ENCODE data around the gene RERE.

- no peak for TF ChIP-seq SIN3A (IDR thresholded peaks at IDR 0.05; ENCODE audit: borderline replicate concordance, insufficient read depth, low read depth, low read length)
- no peak for TF ChIP-seq CTCF (IDR thresholded peaks at IDR 0.05)
- TF ChIP-seq REST (IDR thresholded peaks at IDR 0.05; ENCODE audit: insufficient read depth in 1 of 2, low read depth in 2 of 2, low read length in 1 of 2): no peak
- no peak for TF ChIP-seq POLR2AphosphoS5 (IDR thresholded peaks at IDR 0.05; ENCODE audit: low read depth, low read length)
These were observed 313.6 kb downstream of the RERE start for GRCh38 chr1:8503842-8504241.

Measured in Panc1 (cell line).